Stimulated activated CD8-positive, alpha-beta memory T cell treated with anti-CD3 and anti-CD28 coated beads, Interleukin-7, amount 100 ng/mL, for 1 hour (primary cell): Measurements from ENCODE around the gene ZNF282.

Experiments
- DNase-seq, 2 donors: peaks; one replicate each; pipeline ENCODE4 v3.0.0-alpha.2; 2020; ENCODE audit warnings: low read depth in 2 of 2

The ZNF282 gene

DNA sequence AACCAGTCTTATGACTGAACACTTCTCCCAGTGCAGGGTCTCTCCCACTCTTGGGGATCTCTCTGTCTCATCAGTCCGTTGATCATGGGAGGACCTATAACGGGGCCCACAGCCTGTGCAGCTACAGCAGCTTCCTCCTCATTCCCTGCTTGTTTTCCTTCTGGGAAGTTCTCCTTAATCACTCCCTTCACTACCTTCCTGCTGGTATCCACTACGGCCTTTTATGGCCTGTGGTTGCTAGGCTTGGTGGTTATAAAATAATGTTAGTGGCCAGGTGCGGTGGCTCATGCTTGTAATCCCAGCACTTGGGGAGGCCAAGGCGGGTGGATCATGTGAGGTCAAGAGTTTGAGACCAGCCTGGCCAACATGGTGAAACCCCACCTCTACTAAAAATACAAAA lies 3.5 kb upstream of the ZNF282 start:
- DNase-seq: no peak

DNA sequence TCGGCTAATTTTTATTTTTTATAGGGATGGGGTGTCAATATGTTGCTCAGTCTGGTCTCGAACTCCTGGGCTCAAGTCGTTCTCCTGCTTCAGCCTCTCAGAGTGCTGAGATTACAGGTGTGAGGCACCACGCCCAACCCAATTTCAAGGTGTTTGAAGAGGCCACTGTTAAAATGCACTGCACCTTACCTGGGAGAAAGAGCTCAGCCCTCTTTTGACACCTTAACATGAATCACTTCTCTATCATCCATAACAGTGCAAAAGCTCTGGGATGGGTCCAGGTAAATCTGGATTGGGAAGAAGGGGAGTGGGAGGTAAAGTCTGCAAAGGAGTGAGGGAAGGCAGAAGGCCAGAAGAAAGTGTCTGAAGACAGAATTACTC lies 557 bp upstream of the ZNF282 start:
- DNase-seq: no peak

- DNase-seq: no peak
Measured at GRCh38 chr7:149196151-149196704, 882 bp downstream of the ZNF282 start.

DNA sequence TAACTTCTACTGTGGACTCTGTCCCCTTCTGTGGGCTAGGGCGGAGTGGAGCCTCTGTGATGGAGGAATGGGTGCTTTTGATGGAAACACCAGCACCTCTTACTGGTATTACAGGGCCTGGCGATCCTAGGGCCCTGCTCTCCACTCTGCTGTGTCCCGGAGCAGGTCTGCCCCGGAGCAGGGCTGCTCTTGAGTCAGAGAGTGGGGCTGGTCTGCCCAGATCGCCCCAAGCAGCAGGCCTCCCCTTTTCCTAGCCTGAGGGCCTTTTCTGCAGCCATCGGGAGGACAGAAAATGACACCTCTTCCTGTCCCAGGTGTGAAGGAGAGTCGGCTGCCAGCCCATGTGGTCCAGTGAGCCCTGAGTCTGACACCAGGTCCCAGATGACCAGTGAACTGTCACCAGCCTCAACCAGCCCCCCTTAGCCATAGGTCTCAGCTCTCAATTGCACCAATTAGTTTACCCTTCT lies 1.4 kb downstream of the ZNF282 start:
- no peak for DNase-seq

DNA sequence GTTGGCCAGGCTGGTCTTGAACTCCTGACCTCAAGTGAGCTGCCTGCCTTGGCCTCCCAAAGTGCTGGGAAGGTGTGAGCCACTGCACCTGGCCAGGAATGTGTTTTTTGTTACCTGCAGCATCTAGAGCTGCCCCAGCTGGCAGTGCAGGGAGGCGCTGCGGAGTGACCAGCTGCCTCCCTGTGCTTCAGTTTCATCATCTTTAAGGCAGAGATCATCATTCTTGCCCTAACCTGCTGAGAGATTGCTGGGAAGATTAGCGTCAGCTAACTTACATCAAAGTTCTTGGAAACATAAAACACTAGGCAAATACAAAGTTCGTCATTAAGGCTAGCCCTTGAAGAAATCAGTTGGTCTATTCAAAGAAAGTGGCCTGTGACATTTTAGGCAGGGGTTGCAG lies 2.3 kb downstream of the ZNF282 start:
- DNase-seq: no peak

- no peak for DNase-seq
Measured at GRCh38 chr7:149198161-149198816, 2.9 kb downstream of the ZNF282 start.

- no peak for DNase-seq
Measured at GRCh38 chr7:149199234-149199995, 4.1 kb downstream of the ZNF282 start.

DNA sequence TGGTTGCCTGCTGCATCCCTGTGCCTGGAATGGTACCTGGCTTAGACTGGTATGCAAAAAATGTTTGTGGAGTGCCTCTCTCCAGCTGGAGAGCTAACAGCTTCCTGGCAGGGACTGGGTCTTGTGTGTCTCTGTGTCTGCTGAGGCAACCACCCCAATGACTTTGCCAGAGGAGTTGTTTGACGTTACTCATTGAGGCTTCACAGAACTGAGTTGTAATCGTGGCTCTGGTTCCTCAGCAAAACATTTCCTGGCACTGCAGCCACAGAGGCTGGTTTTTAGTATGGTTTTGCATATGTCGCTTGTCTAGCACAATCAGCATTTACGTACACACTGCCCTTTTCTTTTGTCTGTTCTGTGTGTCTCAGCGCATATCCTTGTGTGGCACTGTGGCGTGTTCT lies 7.5 kb downstream of the ZNF282 start:
- DNase-seq: no peak

GRCh38 chr7:149205690-149206381 lies 10.5 kb downstream of the ZNF282 start:
- DNase-seq: no peak

DNA sequence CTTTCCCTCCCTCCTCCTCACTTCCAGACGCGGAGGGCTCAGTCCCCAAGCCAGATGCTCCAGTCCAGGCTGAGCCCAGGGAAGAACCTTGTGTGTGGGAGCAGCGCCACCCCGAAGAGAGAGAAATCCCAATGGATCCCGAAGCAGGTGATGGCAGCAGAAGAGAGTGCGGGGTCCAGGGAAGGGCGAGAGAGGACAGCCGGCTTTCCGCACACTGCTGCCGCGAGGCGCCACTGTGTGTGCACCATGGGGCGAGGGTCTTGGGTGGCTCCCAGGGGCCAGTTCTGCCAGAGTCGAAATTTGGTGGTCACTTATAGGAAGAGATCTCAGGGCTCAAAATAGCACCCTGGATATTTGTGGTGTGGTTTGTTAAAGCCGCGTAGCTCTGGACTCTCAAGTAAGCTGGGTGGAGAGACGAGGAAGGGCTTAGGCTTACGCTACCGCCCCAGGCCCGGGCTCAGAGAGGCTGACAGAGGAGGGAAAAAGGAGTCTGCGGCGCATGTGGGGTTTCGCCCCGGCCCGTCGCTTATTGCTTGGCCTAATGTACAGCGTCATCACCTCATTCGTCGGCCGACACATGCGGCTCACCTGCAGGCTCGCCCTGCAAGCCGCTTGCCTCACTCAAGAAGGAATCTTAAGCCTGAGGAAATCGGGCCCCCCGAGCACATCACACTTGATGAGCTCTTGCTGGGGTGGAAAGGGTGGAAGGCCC lies 12.1 kb downstream of the ZNF282 start:
- no peak for DNase-seq

- peak; percentile 13 to 39 for DNase-seq
Measured at GRCh38 chr7:149209518-149210269, 14.3 kb downstream of the ZNF282 start.

- no peak for DNase-seq
Measured at GRCh38 chr7:149210551-149210950, 15.2 kb downstream of the ZNF282 start.

DNA sequence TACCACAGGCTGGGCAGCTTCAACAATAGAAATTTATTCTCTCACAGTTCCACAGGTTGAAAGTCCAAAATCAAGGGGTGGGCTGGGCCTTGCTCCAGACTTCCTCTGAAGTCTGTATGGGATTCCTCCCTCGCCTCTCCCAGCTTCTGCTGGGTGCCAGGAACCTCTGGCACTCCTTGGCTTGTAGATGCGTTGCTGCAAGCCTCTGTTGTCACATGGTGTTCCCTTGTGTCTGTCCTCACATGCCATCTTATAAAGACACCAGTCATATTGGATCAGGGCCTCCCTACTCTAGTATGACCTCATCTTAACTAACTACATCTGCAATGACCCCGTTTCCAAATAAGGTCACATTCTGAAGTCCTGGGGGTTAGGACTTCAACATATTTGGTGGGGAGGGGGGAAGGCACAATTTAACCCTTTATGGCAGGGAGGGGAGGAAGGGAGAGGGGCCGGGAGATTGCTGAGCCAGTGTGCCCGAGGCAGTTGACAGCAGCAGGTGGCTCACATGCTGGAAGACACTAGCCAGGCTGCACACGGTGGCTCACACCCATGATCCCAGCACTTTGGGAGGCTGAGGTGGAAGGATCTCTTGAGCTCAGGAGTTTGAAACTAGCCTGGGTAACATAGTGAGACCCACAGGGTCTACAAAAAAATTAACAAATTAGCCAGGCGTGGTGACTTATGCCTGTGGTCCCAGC lies 18.8 kb downstream of the ZNF282 start:
- no peak for DNase-seq

GRCh38 chr7:149216402-149216801 lies 21.1 kb downstream of the ZNF282 start:
- no peak for DNase-seq

DNA sequence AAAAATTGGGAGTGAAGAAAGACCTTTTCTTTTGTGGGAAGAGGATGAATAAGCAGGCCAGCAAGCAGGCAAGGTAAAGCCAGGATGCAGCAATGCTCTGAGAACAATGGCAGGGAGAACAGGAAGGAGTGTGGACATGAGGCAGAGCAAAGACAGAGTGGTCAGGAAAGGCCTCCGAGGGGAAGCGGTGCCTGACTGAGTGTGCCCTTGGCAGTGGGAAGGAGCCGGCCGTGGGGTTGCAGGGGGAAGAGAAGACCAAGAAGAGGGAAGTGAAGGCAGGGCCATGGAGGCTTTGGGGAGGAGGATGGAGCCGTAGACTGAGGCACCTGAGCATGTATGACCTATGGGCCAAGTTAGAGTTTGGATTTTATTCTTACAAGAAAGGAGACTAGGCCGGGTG lies 22.2 kb downstream of the ZNF282 start:
- DNase-seq: no peak

DNA sequence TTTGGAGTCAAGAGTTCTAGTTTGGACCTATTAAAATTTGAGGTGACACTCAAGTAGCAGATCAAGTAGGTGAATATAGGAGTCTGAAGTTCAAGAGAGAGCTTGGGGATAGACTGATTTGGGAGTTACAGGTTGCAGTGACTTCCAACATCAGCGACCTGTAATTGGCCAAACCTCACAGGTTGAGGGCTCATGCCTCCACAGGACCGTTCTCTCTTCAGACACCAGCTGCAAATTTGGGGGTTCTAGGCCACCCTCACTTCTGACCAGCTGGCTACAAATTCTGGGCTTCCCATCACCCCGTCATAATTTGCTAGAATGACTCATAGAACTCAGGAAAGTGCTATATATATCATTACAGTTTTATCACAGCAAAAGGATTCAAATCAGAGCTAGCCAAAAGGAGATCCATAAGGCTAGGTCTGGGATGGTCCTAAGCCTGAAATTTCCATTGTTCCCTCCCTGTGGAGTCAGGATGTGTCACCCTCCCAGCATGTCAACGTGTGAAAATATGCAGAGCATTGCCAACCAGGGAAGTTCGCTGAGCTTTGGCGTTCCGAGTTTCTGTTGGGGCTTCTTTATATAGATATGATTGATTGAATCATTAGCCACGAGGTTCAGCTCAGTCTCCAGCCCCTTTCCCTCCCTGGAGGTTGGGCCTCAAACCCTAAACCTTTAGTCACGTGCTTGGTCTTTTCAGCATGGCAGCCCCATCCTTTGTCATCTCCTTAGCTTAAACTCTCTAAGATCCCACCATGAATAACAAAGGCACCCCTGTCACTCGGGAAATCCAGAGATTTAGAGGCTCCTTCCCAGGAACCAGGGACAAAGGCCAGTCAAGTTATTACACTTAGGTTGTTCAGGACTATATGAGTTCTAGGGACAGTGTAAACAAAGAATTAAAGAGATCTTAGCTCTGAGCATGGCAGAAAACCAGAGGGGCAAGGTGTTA lies 23.4 kb downstream of the ZNF282 start:
- DNase-seq: no peak

GRCh38 chr7:149220534-149220933 lies 25.2 kb downstream of the ZNF282 start:
- no peak for DNase-seq

GRCh38 chr7:149223176-149223575 lies 27.8 kb downstream of the ZNF282 start:
- no peak for DNase-seq

DNA sequence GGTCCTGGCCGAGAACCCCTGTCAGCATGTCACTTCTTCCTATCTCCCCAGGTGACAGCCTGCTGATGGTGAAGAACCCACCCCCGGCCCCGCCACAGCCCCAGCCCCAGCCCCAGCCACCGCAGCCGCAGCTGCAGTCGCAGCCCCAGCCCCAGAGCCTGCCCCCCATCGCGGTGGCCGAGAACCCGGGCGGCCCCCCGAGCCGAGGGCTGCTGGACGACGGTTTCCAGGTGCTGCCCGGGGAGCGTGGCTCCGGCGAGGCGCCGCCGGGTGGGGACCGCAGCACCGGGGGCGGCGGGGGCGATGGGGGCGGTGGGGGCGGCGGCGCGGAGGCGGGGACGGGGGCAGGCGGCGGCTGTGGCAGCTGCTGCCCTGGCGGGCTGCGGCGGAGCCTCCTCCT lies 28.4 kb downstream of the ZNF282 start:
- no peak for DNase-seq
